OCI-LY3 (cell line): ENCODE measurements around the gene DNAJA4.

Experiments
- H2AFZ ChIP-seq: fragments of 200-600, 300-600 bp; shearing (Covaris generic); 2 replicates; pipeline ENCODE4 v1.6.0; 2014; ENCODE audit warnings: antibody characterized with exemption, low read depth, low read length
- H3K27ac ChIP-seq: fragments of 200-600, 300-600 bp; sonication (generic); 2 replicates; pipeline ENCODE4 v1.5.1; 2014; ENCODE audit warnings: mild to moderate bottlenecking, low read length, moderate library complexity, mixed read lengths
- H3K27me3 ChIP-seq: fragments of 200-600, 300-600 bp; sonication (generic); 2 replicates; pipeline ENCODE4 v1.6.1; 2014; ENCODE audit warnings: low read depth, low read length, mixed read lengths
- H3K36me3 ChIP-seq: fragments of 200-600, 300-600 bp; sonication (generic); replicated peaks from 2 replicates; pipeline ENCODE3; 2014; ENCODE audit warnings: low read depth, low read length, mixed read lengths
- H3K4me1 ChIP-seq: fragments of 300-600, 200-600 bp; sonication (generic); 2 replicates; pipeline ENCODE4 v1.6.1; 2014; ENCODE audit warnings: low read length, mixed read lengths
- H3K4me2 ChIP-seq: fragments of 200-600, 300-600 bp; sonication (generic); 2 replicates; pipeline ENCODE4 v1.6.1; 2014; ENCODE audit warnings: low read length, mixed read lengths
- H3K4me3 ChIP-seq: fragments of 300-600, 200-600 bp; sonication (generic); 2 replicates; pipeline ENCODE4 v1.5.1; 2014; ENCODE audit warnings: antibody characterized with exemption, mild to moderate bottlenecking, low read length, moderate library complexity
- H3K79me2 ChIP-seq: fragments of 300-600, 200-600 bp; shearing (Covaris generic); 2 replicates; pipeline ENCODE4 v1.6.1; 2014; ENCODE audit warnings: mild to moderate bottlenecking, low read length, mixed read lengths
- H3K9ac ChIP-seq: fragments of 300-600, 200-600 bp; shearing (Covaris generic); 2 replicates; pipeline ENCODE4 v1.6.0; 2014; ENCODE audit warnings: mild to moderate bottlenecking, low read length, moderate library complexity
- H3K9me3 ChIP-seq: fragments of 200-600, 300-600 bp; shearing (Covaris generic); 2 replicates; pipeline ENCODE4 v1.6.1; 2014; ENCODE audit warnings: low read length, mixed read lengths; ENCODE audit not compliant: insufficient read depth
- H4K20me1 ChIP-seq: fragments of 200-600, 300-600 bp; sonication (generic); 2 replicates; pipeline ENCODE4 v1.6.1; 2016; ENCODE audit warnings: low read length, mixed read lengths; ENCODE audit not compliant: insufficient read depth
- EZH2phosphoT487 ChIP-seq: fragments of 200-600 bp; shearing (Covaris generic); IDR thresholded peaks from 2 replicates; pipeline ENCODE4 v1.6.1; 2018; ENCODE audit warnings: antibody characterized with exemption, mixed run types, low read depth
- TF ChIP-seq, protein P1 (sequence below): fragments of 200-600, 300-600 bp; sonication (generic); IDR thresholded peaks from 2 replicates; pipeline ENCODE4 v1.5.1; 2014; ENCODE audit warnings: antibody characterized with exemption, low read length, low read depth

Gene DNAJA4

DNA sequence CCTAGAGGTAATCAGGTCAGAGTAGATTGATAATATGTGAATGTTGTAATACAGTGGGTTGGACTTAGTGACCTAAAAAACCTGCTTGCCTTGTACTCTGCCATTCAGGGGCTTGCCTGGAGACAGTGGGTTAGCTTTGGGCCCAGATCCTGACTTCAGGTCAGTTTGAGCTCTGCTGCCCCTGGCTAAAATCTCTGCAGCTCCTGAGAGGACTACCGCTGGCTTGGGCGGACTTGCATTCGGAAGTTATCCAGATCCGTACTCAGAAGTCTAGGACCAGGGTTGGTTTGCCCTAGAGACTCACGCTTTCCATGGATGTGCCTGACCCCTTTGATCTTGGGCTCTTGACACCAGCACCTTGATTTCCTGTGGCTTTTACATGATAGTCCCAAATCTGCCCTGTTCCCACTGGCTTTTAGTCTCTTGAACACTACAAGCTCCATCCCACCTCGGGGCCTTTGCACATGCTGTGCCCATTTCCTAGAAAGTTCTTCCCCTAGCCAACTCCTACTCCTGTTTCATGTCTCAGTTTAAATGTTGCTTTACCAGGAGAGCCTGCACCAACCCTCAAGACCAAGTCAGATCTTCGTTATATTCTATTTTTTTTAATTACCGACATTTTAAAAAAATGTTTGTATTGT, 35.9 kb upstream of the DNAJA4 start:
- TF ChIP-seq, protein P1, sequence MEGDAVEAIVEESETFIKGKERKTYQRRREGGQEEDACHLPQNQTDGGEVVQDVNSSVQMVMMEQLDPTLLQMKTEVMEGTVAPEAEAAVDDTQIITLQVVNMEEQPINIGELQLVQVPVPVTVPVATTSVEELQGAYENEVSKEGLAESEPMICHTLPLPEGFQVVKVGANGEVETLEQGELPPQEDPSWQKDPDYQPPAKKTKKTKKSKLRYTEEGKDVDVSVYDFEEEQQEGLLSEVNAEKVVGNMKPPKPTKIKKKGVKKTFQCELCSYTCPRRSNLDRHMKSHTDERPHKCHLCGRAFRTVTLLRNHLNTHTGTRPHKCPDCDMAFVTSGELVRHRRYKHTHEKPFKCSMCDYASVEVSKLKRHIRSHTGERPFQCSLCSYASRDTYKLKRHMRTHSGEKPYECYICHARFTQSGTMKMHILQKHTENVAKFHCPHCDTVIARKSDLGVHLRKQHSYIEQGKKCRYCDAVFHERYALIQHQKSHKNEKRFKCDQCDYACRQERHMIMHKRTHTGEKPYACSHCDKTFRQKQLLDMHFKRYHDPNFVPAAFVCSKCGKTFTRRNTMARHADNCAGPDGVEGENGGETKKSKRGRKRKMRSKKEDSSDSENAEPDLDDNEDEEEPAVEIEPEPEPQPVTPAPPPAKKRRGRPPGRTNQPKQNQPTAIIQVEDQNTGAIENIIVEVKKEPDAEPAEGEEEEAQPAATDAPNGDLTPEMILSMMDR: no peak
- no peak for TF ChIP-seq EZH2phosphoT487
- Histone ChIP-seq H3K36me3 (no peaks in the 10 kb centered on the region), H3K27ac (no peak overlapping the region), H3K79me2 (no peaks in the 10 kb centered on the region), H3K4me1 (peaks cover 4% of the 10 kb centered on the region; the same call in 1 of the 2 replicates), H4K20me1 (no peaks in the 10 kb centered on the region), H2AFZ (no peak overlapping the region), H3K9ac (no peak overlapping the region), H3K4me2 (no peak overlapping the region), H3K27me3 (peaks cover 1% of the 10 kb centered on the region; the same call in 1 of the 2 replicates), H3K9me3 (no peaks in the 10 kb centered on the region), H3K4me3 (no peak overlapping the region)

DNA sequence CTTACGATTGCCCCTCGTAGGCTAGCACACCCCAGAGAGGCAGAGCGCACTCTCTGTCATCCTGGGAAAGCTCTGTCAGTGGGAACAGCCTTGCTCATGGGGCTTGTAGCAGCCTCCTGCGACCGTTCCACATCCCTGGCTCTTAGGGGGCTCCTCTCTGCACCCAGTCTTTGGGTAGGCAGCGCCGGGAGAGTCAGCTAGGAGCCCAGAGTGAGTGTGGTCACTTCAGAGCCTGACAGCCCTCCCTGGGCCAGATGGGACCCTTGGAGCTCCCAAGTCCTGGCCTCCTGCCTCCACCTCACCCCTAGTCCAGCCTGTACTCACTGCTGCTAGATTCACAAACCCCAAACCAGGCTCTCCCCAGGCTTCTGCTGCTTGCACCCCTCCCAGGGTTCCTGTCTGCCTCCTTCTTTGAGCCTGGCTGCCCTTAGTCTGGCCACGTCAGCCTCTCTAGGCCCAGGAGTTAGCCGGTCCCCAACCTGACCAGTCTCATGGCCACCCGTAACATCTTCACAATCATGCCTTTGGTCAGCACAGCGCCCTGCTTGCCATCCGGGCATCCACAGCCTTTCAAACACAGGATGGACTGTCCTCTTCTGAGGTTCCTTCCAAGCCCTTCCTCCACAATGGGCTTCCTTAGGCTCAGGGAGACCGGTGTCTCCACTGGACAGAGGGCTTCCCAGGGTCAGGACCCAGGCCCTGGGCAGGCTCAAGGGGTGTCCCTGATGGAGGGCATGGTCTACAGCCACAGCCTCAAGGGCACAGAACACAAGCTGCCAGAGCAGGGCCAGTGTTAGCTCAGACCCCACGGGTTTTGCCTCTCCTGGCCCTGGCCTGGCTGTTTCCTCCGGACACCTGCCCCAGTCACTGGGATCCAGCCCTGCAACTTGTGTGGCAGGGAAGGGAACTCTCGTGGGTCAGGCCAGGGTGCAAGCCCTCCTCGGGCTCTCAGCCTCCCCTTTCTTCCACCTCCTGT, 34.6 kb upstream of the DNAJA4 start:
- H3K9ac ChIP-seq: no peak overlapping the region
- peaks cover 7% of the 10 kb centered on the region; the same call in 1 of the 2 replicates for H3K4me1 ChIP-seq
- H3K79me2 ChIP-seq: no peaks in the 10 kb centered on the region
- no peaks in the 10 kb centered on the region for H4K20me1 ChIP-seq
- no peak overlapping the region for H3K4me3 ChIP-seq
- TF ChIP-seq EZH2phosphoT487: no peak
- TF ChIP-seq, protein P1: no peak
- H2AFZ ChIP-seq: no peak overlapping the region
- H3K27me3 ChIP-seq: peaks cover 12% of the 10 kb centered on the region
- no peak overlapping the region for H3K4me2 ChIP-seq
- no peak overlapping the region for H3K27ac ChIP-seq
- no peaks in the 10 kb centered on the region for H3K36me3 ChIP-seq
- no peaks in the 10 kb centered on the region for H3K9me3 ChIP-seq

DNA sequence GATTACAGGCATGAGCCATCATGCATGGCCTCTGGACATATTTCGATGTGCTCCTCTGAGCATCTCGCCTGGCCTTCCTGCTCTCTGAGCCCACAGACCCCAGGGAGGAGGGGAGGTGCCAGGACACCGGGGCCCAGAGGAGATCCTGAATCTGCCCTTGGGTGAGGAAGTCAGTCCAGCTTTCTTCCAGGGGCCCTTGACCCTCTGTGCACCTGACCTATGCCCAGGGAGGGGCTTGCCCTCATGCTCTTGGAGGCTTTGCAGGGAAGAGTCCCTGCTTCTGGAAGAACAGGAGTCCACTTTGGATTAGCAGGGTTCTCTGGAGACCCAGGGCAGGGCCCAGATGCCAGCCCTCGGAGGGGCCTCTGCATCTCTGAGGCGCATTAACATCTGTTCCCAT, 31.4 kb upstream of the DNAJA4 start:
- H3K27me3 ChIP-seq: peaks cover 17% of the 10 kb centered on the region
- no peaks in the 10 kb centered on the region for H4K20me1 ChIP-seq
- TF ChIP-seq, protein P1: no peak
- no peak for TF ChIP-seq EZH2phosphoT487

DNA sequence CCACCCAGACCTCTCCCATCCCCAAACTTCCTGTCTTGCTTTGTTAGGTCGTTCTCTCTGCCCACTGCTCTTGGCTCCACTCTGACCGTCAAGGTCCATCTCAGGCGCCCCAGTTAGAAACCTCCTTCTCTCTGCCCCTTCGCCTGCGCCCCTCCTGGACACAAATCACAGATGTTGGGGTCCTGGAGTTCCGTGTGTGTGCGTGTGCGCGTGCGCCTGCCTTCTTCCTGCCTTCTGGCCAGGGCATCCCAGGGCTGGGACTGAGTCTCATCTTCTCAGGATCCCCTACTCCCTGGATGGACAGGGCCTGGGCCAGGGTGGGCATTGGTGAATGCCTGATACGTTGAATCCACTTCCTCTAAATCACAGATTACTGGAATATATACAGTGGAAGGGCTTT, 30.9 kb upstream of the DNAJA4 start:
- peaks cover 5% of the 10 kb centered on the region; the same call in 1 of the 2 replicates for H3K4me1 ChIP-seq
- no peak for TF ChIP-seq EZH2phosphoT487
- TF ChIP-seq, protein P1: no peak
- H2AFZ ChIP-seq: no peak overlapping the region
- H4K20me1 ChIP-seq: no peaks in the 10 kb centered on the region
- no peak overlapping the region for H3K27ac ChIP-seq
- H3K79me2 ChIP-seq: no peaks in the 10 kb centered on the region
- no peak overlapping the region for H3K4me2 ChIP-seq
- no peaks in the 10 kb centered on the region for H3K36me3 ChIP-seq
- H3K27me3 ChIP-seq: peaks cover 17% of the 10 kb centered on the region
- no peak overlapping the region for H3K9ac ChIP-seq
- no peak overlapping the region for H3K4me3 ChIP-seq
- H3K9me3 ChIP-seq: no peaks in the 10 kb centered on the region

More for the DNA sequence above, 31.4 kb upstream of the DNAJA4 start:
- Histone ChIP-seq H3K27ac (no peak overlapping the region), H3K4me1 (peaks cover 5% of the 10 kb centered on the region; the same call in 1 of the 2 replicates), H3K9me3 (no peaks in the 10 kb centered on the region), H3K79me2 (no peaks in the 10 kb centered on the region), H3K4me3 (no peak overlapping the region), H3K36me3 (no peaks in the 10 kb centered on the region), H3K4me2 (no peak overlapping the region), H2AFZ (no peak overlapping the region), H3K9ac (no peak overlapping the region)
